HG03103 (cell line): ENCODE data around the gene DENND2A.
"Not testable (repeated sequence)": the region's sequence is repeated elsewhere in the genome, so short reads cannot be mapped to it uniquely, and the experiment has no call there.

Experiments
- ATAC-seq: cut with Tn5 transposase; IDR thresholded peaks from one replicate; pipeline ENCODE4 v1.9.1; 2021; ENCODE audit warnings: low read depth; ENCODE audit not compliant: unreplicated experiment

Gene DENND2A

GRCh38 chr7:140553236-140553635 lies 87.4 kb downstream of the DENND2A start:
- ATAC-seq = not testable (repeated sequence)

GRCh38 chr7:140552240-140552679 lies 88.4 kb downstream of the DENND2A start:
- no peak for ATAC-seq

- no peak for ATAC-seq
Measured at GRCh38 chr7:140551355-140552239, 89.0 kb downstream of the DENND2A start.

- no peak for ATAC-seq
Measured at GRCh38 chr7:140546947-140547346, 93.7 kb downstream of the DENND2A start.

- no peak for ATAC-seq
Measured at GRCh38 chr7:140544388-140544826, 96.2 kb downstream of the DENND2A start.

GRCh38 chr7:140542228-140542603 lies 98.4 kb downstream of the DENND2A start:
- ATAC-seq = no peak

GRCh38 chr7:140541513-140542227 lies 98.9 kb downstream of the DENND2A start:
- no peak for ATAC-seq

GRCh38 chr7:140541176-140541512 lies 99.5 kb downstream of the DENND2A start:
- no peak for ATAC-seq

- no peak for ATAC-seq
Measured at GRCh38 chr7:140540136-140540777, 100.4 kb downstream of the DENND2A start.

- ATAC-seq = no peak
Measured at GRCh38 chr7:140539461-140539860, 101.2 kb downstream of the DENND2A start.

GRCh38 chr7:140537750-140538482 lies 102.7 kb downstream of the DENND2A start:
- no peak for ATAC-seq

- ATAC-seq = no peak
Measured at GRCh38 chr7:140534743-140535142, 105.9 kb downstream of the DENND2A start.

- ATAC-seq = no peak
Measured at GRCh38 chr7:140533394-140533872, 107.2 kb downstream of the DENND2A start.

GRCh38 chr7:140529428-140529827 lies 111.2 kb downstream of the DENND2A start:
- ATAC-seq = not testable (repeated sequence)

GRCh38 chr7:140526787-140527664 lies 113.6 kb downstream of the DENND2A start:
- ATAC-seq = no peak

- no peak for ATAC-seq
Measured at GRCh38 chr7:140526214-140526613, 114.4 kb downstream of the DENND2A start.

GRCh38 chr7:140525743-140526142 lies 114.9 kb downstream of the DENND2A start:
- no peak for ATAC-seq

- ATAC-seq = no peak
Measured at GRCh38 chr7:140521421-140521820, 119.2 kb downstream of the DENND2A start.

GRCh38 chr7:140519007-140519399 lies 121.6 kb downstream of the DENND2A start:
- ATAC-seq = no peak
